Trophoblast cell (in vitro differentiated cells and primary cell): Measurements from ENCODE around the gene GCHFR.

Source experiments
- DNase-seq, 2 donors: peaks; one replicate each; pipeline ENCODE4 v3.0.0-alpha.2; 2016
- H2AFZ ChIP-seq: 2 replicates; pipeline ENCODE4 v1.6.1; 2013; ENCODE audit warnings: low read length, moderate library complexity, mild to moderate bottlenecking; ENCODE audit not compliant: insufficient read depth, poor library complexity
- H2AK5ac ChIP-seq: 2 replicates; pipeline ENCODE4 v1.6.1; 2013; ENCODE audit warnings: mild to moderate bottlenecking, low read length
- H2BK120ac ChIP-seq: 2 replicates; pipeline ENCODE4 v1.6.1; 2013; ENCODE audit warnings: low read length, mild to moderate bottlenecking, moderate library complexity; ENCODE audit not compliant: insufficient read depth, poor library complexity
- H2BK12ac ChIP-seq: 2 replicates; pipeline ENCODE4 v1.6.1; 2013; ENCODE audit warnings: mild to moderate bottlenecking, low read length, moderate library complexity
- H2BK5ac ChIP-seq: 2 replicates; pipeline ENCODE4 v1.6.1; 2013; ENCODE audit warnings: low read length, low read depth, moderate library complexity, mild to moderate bottlenecking; ENCODE audit not compliant: poor library complexity
- H3K14ac ChIP-seq: 2 replicates; pipeline ENCODE4 v1.6.1; 2013; ENCODE audit warnings: mild to moderate bottlenecking, low read length
- H3K18ac ChIP-seq: 2 replicates; pipeline ENCODE4 v1.6.1; 2013; ENCODE audit warnings: mild to moderate bottlenecking, low read length
- H3K23ac ChIP-seq: 2 replicates; pipeline ENCODE4 v1.6.1; 2013; ENCODE audit warnings: low read length
- H3K27ac ChIP-seq: 2 replicates; pipeline ENCODE4 v1.5.1; 2013; ENCODE audit warnings: low read depth, mild to moderate bottlenecking, inconsistent platforms, low read length, moderate library complexity
- H3K27me3 ChIP-seq: 2 replicates; pipeline ENCODE4 v1.6.1; 2013; ENCODE audit warnings: inconsistent platforms, mild to moderate bottlenecking, low read length, moderate library complexity; ENCODE audit not compliant: insufficient read depth
- H3K36me3 ChIP-seq, 2 experiments: 1 replicate in 1 of 2; 2 replicates in 1 of 2; pipeline ENCODE4 v1.6.1; 2013; ENCODE audit warnings: low read length in 2 of 2, mild to moderate bottlenecking in 2 of 2, moderate library complexity in 1 of 2; ENCODE audit not compliant: insufficient read depth in 2 of 2, control insufficient read depth in 1 of 2
- H3K4ac ChIP-seq: 2 replicates; pipeline ENCODE4 v1.6.1; 2013; ENCODE audit warnings: low read depth, mild to moderate bottlenecking, low read length, moderate library complexity
- H3K4me1 ChIP-seq, 2 experiments: 1 replicate in 1 of 2; 2 replicates in 1 of 2; pipeline ENCODE4 v1.6.1; 2013; ENCODE audit warnings: low read length in 2 of 2, mild to moderate bottlenecking in 2 of 2, moderate library complexity in 1 of 2; ENCODE audit not compliant: insufficient read depth in 2 of 2, control insufficient read depth in 1 of 2
- H3K4me2 ChIP-seq: 2 replicates; pipeline ENCODE4 v1.6.1; 2013; ENCODE audit warnings: inconsistent platforms, mild to moderate bottlenecking, low read length, moderate library complexity
- H3K4me3 ChIP-seq: 2 replicates; pipeline ENCODE4 v1.5.1; 2013; ENCODE audit warnings: mild to moderate bottlenecking, low read depth, low read length, inconsistent platforms
- H3K79me1 ChIP-seq: one replicate; pipeline ENCODE4 v1.6.1; 2013; ENCODE audit warnings: low read length
- H3K79me2 ChIP-seq: 2 replicates; pipeline ENCODE4 v1.6.1; 2013; ENCODE audit warnings: low read length, mild to moderate bottlenecking; ENCODE audit not compliant: control insufficient read depth, insufficient read depth, poor library complexity
- H3K9ac ChIP-seq: 2 replicates; pipeline ENCODE4 v1.6.1; 2013; ENCODE audit warnings: mild to moderate bottlenecking, low read length
- H3K9me3 ChIP-seq: 2 replicates; pipeline ENCODE4 v1.6.1; 2013; ENCODE audit warnings: low read depth, mild to moderate bottlenecking, control low read depth, inconsistent platforms, low read length; ENCODE audit not compliant: insufficient read depth
- H4K12ac ChIP-seq: 2 replicates; pipeline ENCODE4 v1.6.1; 2013; ENCODE audit warnings: low read depth, mild to moderate bottlenecking, low read length, moderate library complexity
- H4K8ac ChIP-seq: 2 replicates; pipeline ENCODE4 v1.6.1; 2013; ENCODE audit warnings: low read depth, mild to moderate bottlenecking, low read length, moderate library complexity
- H4K91ac ChIP-seq: one replicate; pipeline ENCODE4 v1.6.1; 2013; ENCODE audit warnings: low read depth, mild to moderate bottlenecking, low read length, moderate library complexity
- WGBS: extraction: QIAGEN DNeasy Blood & Tissue Kit; methylation state at CpG from one replicate; pipeline ENCODE4 v1.1.7; 2013; ENCODE audit warnings: missing lambda C conversion rate; ENCODE audit not compliant: insufficient read length, insufficient coverage; ENCODE audit errors: extremely low coverage; 5-methylcytosine and 5-hydroxymethylcytosine counted together

Gene GCHFR

DNA sequence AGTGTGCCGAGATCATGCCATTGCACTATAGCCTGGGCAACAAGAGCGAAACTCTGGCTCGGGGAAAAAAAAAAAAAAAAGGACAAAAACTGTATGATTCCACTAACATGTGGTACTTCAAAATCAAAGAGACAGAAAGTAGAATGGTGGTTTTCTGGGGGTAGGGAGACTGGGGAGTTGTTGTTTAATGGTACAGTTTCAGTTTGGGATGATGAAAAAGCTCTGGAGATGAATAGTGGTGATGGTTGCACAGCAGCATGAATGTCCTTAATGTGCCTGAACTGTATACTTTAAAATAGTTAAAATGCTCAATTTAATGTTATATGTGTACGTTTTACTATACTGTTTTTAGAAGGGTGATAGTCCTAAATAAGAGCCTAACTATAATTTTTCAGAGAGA is 41.5 kb upstream of the GCHFR start:
- Histone ChIP-seq H3K4me1 (no peaks in the 10 kb centered on the region), H4K91ac (no peak overlapping the region), H3K27ac (no peak overlapping the region), H3K36me3 (peaks cover 15 to 26% of the 10 kb centered on the region in 2 experiments), H2AK5ac (no peak overlapping the region), H3K79me2 (no peaks in the 10 kb centered on the region), H4K8ac (no peak overlapping the region), H3K79me1 (no peaks in the 10 kb centered on the region), H4K12ac (no peak overlapping the region), H2AFZ (no peak overlapping the region), H3K4me3 (no peak overlapping the region), H3K14ac (no peak overlapping the region), H3K9me3 (no peaks in the 10 kb centered on the region), H3K4me2 (no peak overlapping the region), H3K9ac (no peak overlapping the region), H2BK120ac (no peak overlapping the region), H2BK5ac (no peak overlapping the region), H2BK12ac (no peak overlapping the region), H3K23ac (no peak overlapping the region), H3K18ac (no peak overlapping the region), H3K4ac (no peak overlapping the region), H3K27me3 (no peaks in the 10 kb centered on the region)
- no peak for DNase-seq
- no CpG with 5 or more reads among the region's 4 CpGs for WGBS

GRCh38 chr15:40722934-40723333 is 40.9 kb upstream of the GCHFR start:
- H4K8ac ChIP-seq: no peak overlapping the region
- no peak overlapping the region for H3K4ac ChIP-seq
- H3K79me2 ChIP-seq: no peaks in the 10 kb centered on the region
- no peak overlapping the region for H2BK120ac ChIP-seq
- whole genome bisulfite sequencing: no CpG with 5 or more reads among the region's 2 CpGs
- H2AK5ac ChIP-seq: no peak overlapping the region
- no peaks in the 10 kb centered on the region for H3K79me1 ChIP-seq
- H3K4me3 ChIP-seq: no peak overlapping the region
- no peak overlapping the region for H2BK12ac ChIP-seq
- H3K27me3 ChIP-seq: no peaks in the 10 kb centered on the region
- H4K12ac ChIP-seq: no peak overlapping the region
- H3K36me3 ChIP-seq: peaks cover 15 to 23% of the 10 kb centered on the region in 2 experiments
- H3K23ac ChIP-seq: no peak overlapping the region
- H3K9me3 ChIP-seq: no peaks in the 10 kb centered on the region
- no peak overlapping the region for H2BK5ac ChIP-seq
- no peak for DNase-seq
- H3K4me1 ChIP-seq: no peaks in the 10 kb centered on the region
- H3K4me2 ChIP-seq: no peak overlapping the region
- H2AFZ ChIP-seq: no peak overlapping the region
- H3K27ac ChIP-seq: no peak overlapping the region
- H3K9ac ChIP-seq: no peak overlapping the region
- H3K14ac ChIP-seq: no peak overlapping the region
- H4K91ac ChIP-seq: no peak overlapping the region
- H3K18ac ChIP-seq: no peak overlapping the region

DNA sequence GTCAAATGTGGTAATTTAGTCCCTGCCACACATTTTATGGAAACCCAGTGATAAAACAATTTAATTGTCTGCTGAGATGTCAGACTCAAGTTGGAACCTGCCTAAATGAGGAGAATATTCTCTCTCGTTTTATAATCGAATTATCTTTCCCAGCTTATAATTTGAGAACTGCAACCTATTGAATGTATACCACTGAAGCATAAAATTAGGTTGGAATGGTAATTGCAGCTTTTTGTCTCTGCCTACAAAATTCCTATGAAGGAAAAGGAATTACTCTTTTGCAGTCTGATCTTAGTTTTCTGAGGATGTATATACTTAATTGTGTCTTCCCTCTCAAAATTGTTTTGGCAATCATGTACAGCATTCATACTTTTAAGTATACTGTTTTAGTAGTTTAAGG is 39.9 kb upstream of the GCHFR start:
- no peaks in the 10 kb centered on the region for H3K9me3 ChIP-seq
- H3K4ac ChIP-seq: no peak overlapping the region
- H3K27ac ChIP-seq: no peak overlapping the region
- H2BK120ac ChIP-seq: no peak overlapping the region
- H3K9ac ChIP-seq: no peak overlapping the region
- H3K4me3 ChIP-seq: no peak overlapping the region
- DNase-seq: no peak
- H3K36me3 ChIP-seq: peaks cover 15 to 19% of the 10 kb centered on the region in 2 experiments
- no peak overlapping the region for H2BK12ac ChIP-seq
- H2BK5ac ChIP-seq: no peak overlapping the region
- H3K4me1 ChIP-seq: no peaks in the 10 kb centered on the region
- H3K14ac ChIP-seq: no peak overlapping the region
- H3K27me3 ChIP-seq: no peaks in the 10 kb centered on the region
- no peak overlapping the region for H4K12ac ChIP-seq
- no peak overlapping the region for H3K4me2 ChIP-seq
- H2AK5ac ChIP-seq: no peak overlapping the region
- no peak overlapping the region for H4K8ac ChIP-seq
- H3K18ac ChIP-seq: no peak overlapping the region
- H3K23ac ChIP-seq: no peak overlapping the region
- H2AFZ ChIP-seq: no peak overlapping the region
- no CpG with 5 or more reads among the region's 2 CpGs for WGBS
- no peak overlapping the region for H4K91ac ChIP-seq
- no peaks in the 10 kb centered on the region for H3K79me1 ChIP-seq
- no peaks in the 10 kb centered on the region for H3K79me2 ChIP-seq

DNA sequence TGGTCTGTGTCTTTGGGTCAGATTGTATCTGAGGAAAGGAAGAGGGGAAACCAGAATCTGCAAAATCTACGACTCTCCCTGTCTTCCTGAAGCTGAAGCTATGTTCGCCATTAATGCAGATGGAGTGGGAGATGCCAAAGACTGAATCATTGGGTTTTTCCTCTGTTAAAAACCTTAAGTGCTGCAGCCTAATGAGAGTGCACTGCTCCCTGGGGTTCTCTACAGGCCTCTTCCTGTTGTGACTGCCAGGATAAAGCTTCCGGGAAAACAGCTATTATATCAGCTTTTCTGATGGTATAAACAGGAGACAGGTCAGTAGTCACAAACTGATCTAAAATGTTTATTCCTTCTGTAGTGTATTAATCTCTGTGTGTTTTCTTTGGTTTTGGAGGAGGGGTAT is 32.8 kb upstream of the GCHFR start:
- no peak overlapping the region for H2BK5ac ChIP-seq
- DNase-seq: no peak
- no peaks in the 10 kb centered on the region for H3K79me1 ChIP-seq
- WGBS: no CpG with 5 or more reads among the region's 3 CpGs
- peaks cover 24 to 35% of the 10 kb centered on the region in 2 experiments for H3K36me3 ChIP-seq
- H3K23ac ChIP-seq: no peak overlapping the region
- H3K4ac ChIP-seq: no peak overlapping the region
- no peak overlapping the region for H4K8ac ChIP-seq
- no peaks in the 10 kb centered on the region for H3K79me2 ChIP-seq
- no peak overlapping the region for H2BK120ac ChIP-seq
- H3K27ac ChIP-seq: no peak overlapping the region
- no peak overlapping the region for H4K91ac ChIP-seq
- no peak overlapping the region for H3K14ac ChIP-seq
- H3K18ac ChIP-seq: no peak overlapping the region
- H3K27me3 ChIP-seq: no peaks in the 10 kb centered on the region
- no peak overlapping the region for H3K9ac ChIP-seq
- H3K4me1 ChIP-seq: no peaks in the 10 kb centered on the region
- H4K12ac ChIP-seq: no peak overlapping the region
- no peaks in the 10 kb centered on the region for H3K9me3 ChIP-seq
- H2BK12ac ChIP-seq: no peak overlapping the region
- H3K4me2 ChIP-seq: no peak overlapping the region
- no peak overlapping the region for H2AK5ac ChIP-seq
- H3K4me3 ChIP-seq: no peak overlapping the region
- no peak overlapping the region for H2AFZ ChIP-seq
